NT2/D1 (cell line): ENCODE data around the gene ACTL10.
A peak's percentile ranks its signal among the peaks of the same experiment; 100 is the strongest.

Experiments used
- DNase-seq: peaks from one replicate; pipeline ENCODE4 v3.0.0-alpha.2; 2011; ENCODE audit warnings: low read depth, low spot score
- H3K27me3 ChIP-seq: 2 replicates; pipeline ENCODE4 v1.6.0; 2011; ENCODE audit warnings: mild to moderate bottlenecking; ENCODE audit not compliant: insufficient read length, insufficient read depth
- H3K36me3 ChIP-seq: 2 replicates; pipeline ENCODE4 v1.6.1; 2011; ENCODE audit warnings: mild to moderate bottlenecking, low read length, mixed read lengths; ENCODE audit not compliant: insufficient read depth, insufficient read length
- H3K4me1 ChIP-seq: 2 replicates; pipeline ENCODE4 v1.5.1; 2011; ENCODE audit not compliant: insufficient read depth, insufficient read length
- H3K4me3 ChIP-seq: 2 replicates; pipeline ENCODE4 v1.5.1; 2011; ENCODE audit warnings: low read depth; ENCODE audit not compliant: insufficient read length
- H3K9ac ChIP-seq: 2 replicates; pipeline ENCODE4 v1.6.0; 2011; ENCODE audit warnings: low read depth; ENCODE audit not compliant: insufficient read length
- H3K9me3 ChIP-seq: 2 replicates; pipeline ENCODE4 v1.5.1; 2011; ENCODE audit warnings: mild to moderate bottlenecking, low read length; ENCODE audit not compliant: insufficient read depth
- SUZ12 ChIP-seq: IDR thresholded peaks from 2 replicates; pipeline ENCODE4 v1.6.1; 2011; ENCODE audit not compliant: insufficient read length, insufficient read depth; ENCODE audit errors: extremely low read depth
- YY1 ChIP-seq: IDR thresholded peaks from 2 replicates; pipeline ENCODE4 v1.6.1; 2011; ENCODE audit not compliant: insufficient read length, insufficient read depth
- ZNF274 ChIP-seq: IDR thresholded peaks from 2 replicates; pipeline ENCODE4 v1.6.1; 2011; ENCODE audit warnings: mild to moderate bottlenecking, low read depth, low read length

The ACTL10 gene

GRCh38 chr20:33676121-33676520, 9.4 kb downstream of the ACTL10 start:
- peaks cover 69% of the 10 kb centered on the region for H3K36me3 ChIP-seq
- no peak overlapping the region for H3K4me3 ChIP-seq
- no peak for DNase-seq
- TF ChIP-seq ZNF274 (no peak), YY1 (no peak), SUZ12 (no peak)
- H3K27me3 ChIP-seq, result no peaks in the 10 kb centered on the region
- H3K4me1 ChIP-seq, result peaks cover 29% of the 10 kb centered on the region
- no peaks in the 10 kb centered on the region; the same call in 1 of the 2 replicates for H3K9me3 ChIP-seq
- peak overlapping the region; percentile 86 for H3K9ac ChIP-seq

- DNase-seq, result no peak
- H3K9me3 ChIP-seq, result no peaks in the 10 kb centered on the region; the same call in 1 of the 2 replicates
- peaks cover 65% of the 10 kb centered on the region for H3K36me3 ChIP-seq
- TF ChIP-seq YY1 (no peak), SUZ12 (no peak), ZNF274 (no peak)
- H3K4me3 ChIP-seq, result no peak overlapping the region
- H3K27me3 ChIP-seq, result no peaks in the 10 kb centered on the region
- peak overlapping the region; percentile 13 for H3K9ac ChIP-seq
- H3K4me1 ChIP-seq, result peaks cover 29% of the 10 kb centered on the region
Measured at GRCh38 chr20:33676652-33677645, 10.2 kb downstream of the ACTL10 start.

GRCh38 chr20:33677991-33678702, 11.4 kb downstream of the ACTL10 start:
- H3K4me1 ChIP-seq, result peaks cover 29% of the 10 kb centered on the region
- H3K36me3 ChIP-seq, result peaks cover 63% of the 10 kb centered on the region
- no peaks in the 10 kb centered on the region for H3K27me3 ChIP-seq
- no peak overlapping the region for H3K4me3 ChIP-seq
- H3K9ac ChIP-seq, result no peak overlapping the region
- no peak for DNase-seq
- H3K9me3 ChIP-seq, result no peaks in the 10 kb centered on the region; the same call in 1 of the 2 replicates
- TF ChIP-seq YY1 (no peak), SUZ12 (no peak), ZNF274 (no peak)

- peaks cover 33% of the 10 kb centered on the region for H3K4me1 ChIP-seq
- TF ChIP-seq ZNF274, result no peak
- H3K4me3 ChIP-seq, result no peak overlapping the region
- no peak for DNase-seq
- peaks cover 69% of the 10 kb centered on the region for H3K36me3 ChIP-seq
- H3K27me3 ChIP-seq, result no peaks in the 10 kb centered on the region
- H3K9me3 ChIP-seq, result no peaks in the 10 kb centered on the region; the same call in 1 of the 2 replicates
- no peak overlapping the region for H3K9ac ChIP-seq
Measured at GRCh38 chr20:33679758-33680485, 13.2 kb downstream of the ACTL10 start.

GRCh38 chr20:33680686-33681085, 13.9 kb downstream of the ACTL10 start:
- Histone ChIP-seq H3K36me3 (peaks cover 69% of the 10 kb centered on the region), H3K4me1 (peaks cover 27% of the 10 kb centered on the region), H3K9me3 (no peaks in the 10 kb centered on the region; the same call in 1 of the 2 replicates), H3K4me3 (no peak overlapping the region), H3K27me3 (no peaks in the 10 kb centered on the region), H3K9ac (no peak overlapping the region)
- TF ChIP-seq ZNF274, result no peak
- no peak for TF ChIP-seq YY1
- TF ChIP-seq SUZ12, result no peak
- no peak for DNase-seq

GRCh38 chr20:33681288-33681687, 14.5 kb downstream of the ACTL10 start:
- H3K36me3 ChIP-seq, result peaks cover 65% of the 10 kb centered on the region
- DNase-seq, result no peak
- TF ChIP-seq YY1 (no peak), ZNF274 (no peak), SUZ12 (no peak)
- H3K4me1 ChIP-seq, result peaks cover 24% of the 10 kb centered on the region
- no peaks in the 10 kb centered on the region for H3K27me3 ChIP-seq
- H3K9me3 ChIP-seq, result no peaks in the 10 kb centered on the region; the same call in 1 of the 2 replicates
- H3K4me3 ChIP-seq, result no peak overlapping the region
- no peak overlapping the region for H3K9ac ChIP-seq
